IPS DF 6.9 (cell line): ENCODE results near the gene MINDY1.

Source experiments
- DNase-seq: peaks from one replicate; pipeline ENCODE4 v3.0.0-alpha.2; 2013; ENCODE audit warnings: low read depth, low spot score
- H3K27ac ChIP-seq: one replicate; pipeline ENCODE4 v1.5.1; 2013; ENCODE audit warnings: low read length, control low read depth
- H3K27me3 ChIP-seq: 2 replicates; pipeline ENCODE4 v1.6.1; 2013; ENCODE audit warnings: mild to moderate bottlenecking, low read length; ENCODE audit not compliant: control insufficient read depth, insufficient read depth
- H3K36me3 ChIP-seq: 2 replicates; pipeline ENCODE4 v1.6.1; 2013; ENCODE audit warnings: low read length; ENCODE audit not compliant: control insufficient read depth, insufficient read depth
- H3K4me1 ChIP-seq: 2 replicates; pipeline ENCODE4 v1.6.1; 2013; ENCODE audit warnings: low read length; ENCODE audit not compliant: control insufficient read depth, insufficient read depth
- H3K4me3 ChIP-seq: 2 replicates; pipeline ENCODE4 v1.5.1; 2013; ENCODE audit warnings: mild to moderate bottlenecking, low read length
- H3K9me3 ChIP-seq: 2 replicates; pipeline ENCODE4 v1.6.1; 2013; ENCODE audit warnings: low read length, inconsistent platforms; ENCODE audit not compliant: control insufficient read depth, insufficient read depth
- WGBS: extraction: QIAGEN DNeasy Blood & Tissue Kit; methylation state at CpG from one replicate; pipeline ENCODE4 v1.1.7; 2013; ENCODE audit warnings: mixed read lengths, missing lambda C conversion rate; ENCODE audit not compliant: insufficient read length, insufficient coverage; 5-methylcytosine and 5-hydroxymethylcytosine counted together

MINDY1 gene

DNA sequence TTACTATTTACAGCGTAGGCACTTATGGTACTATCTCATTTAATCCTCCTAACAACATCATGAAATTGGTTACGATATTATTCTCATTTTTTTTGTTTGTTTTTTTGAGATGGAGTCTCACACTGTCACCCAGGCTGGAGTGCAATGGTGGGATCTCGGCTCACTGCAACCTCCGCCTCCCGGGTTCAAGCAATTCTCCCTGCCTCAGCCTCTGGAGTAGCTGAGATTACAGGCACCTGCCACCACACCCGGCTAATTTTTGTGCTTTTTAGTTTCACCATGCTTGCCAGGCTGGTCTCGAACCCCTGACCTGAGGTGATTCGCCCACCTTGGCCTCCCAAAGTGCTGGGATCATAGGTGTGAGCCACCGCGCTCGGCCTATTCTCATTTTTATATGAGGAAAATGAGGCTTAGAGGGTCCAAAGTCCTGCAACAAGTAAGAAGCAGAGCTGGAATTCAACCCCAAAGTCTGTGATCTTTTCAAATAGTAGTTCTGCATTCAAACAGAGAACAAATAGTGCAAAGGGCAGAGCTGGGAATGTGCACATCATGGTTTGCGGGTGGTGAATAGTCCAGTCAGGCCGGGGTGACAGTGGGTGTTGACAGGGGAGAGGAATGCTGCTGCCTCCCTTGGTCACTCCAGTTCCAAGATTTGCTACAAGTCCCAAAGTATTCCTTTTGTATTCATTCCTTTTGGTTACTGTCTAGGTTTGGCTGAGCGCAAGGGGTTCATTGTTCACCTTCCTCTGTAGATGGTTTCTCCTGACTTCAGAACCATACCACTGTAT lies 6.2 kb upstream of the MINDY1 start:
- no peak for DNase-seq
- Histone ChIP-seq H3K36me3 (no peaks in the 10 kb centered on the region), H3K27ac (no peak overlapping the region), H3K4me1 (no peaks in the 10 kb centered on the region), H3K4me3 (no peak overlapping the region), H3K27me3 (no peaks in the 10 kb centered on the region), H3K9me3 (no peaks in the 10 kb centered on the region)
- no CpG with 5 or more reads among the region's 14 CpGs for WGBS

DNA sequence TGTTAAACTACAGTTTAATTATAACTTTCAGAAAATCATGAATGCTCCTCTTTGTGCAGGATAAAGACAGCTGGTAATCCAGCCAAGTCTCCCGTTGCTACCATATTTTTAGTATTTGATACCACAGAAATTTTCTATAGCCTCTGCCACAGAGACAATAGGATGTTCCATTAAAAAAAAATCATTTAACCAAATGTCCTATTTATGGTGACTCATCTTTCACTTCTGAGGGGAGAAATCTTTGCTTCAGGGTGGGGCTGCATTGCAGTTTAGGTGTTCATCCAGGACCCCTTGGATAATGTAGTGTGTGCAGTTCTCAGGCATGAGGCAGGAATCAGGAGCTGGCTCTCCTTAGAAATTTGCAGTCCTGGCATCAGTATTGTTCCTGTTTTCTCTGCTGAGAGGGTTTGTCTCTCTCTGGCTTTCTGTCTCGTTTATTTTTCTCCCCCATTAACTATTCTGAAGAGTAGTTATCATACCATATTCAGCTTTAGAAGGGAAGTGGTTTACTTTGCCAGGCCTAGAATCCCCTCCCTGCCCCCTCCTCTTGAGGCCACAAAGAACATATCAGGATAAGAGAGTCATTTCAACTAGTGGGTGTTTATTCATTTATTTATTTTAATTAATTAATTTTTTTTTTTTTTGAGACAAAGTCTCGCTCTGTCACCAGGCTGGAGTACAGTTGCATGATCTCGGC lies 4.6 kb upstream of the MINDY1 start:
- Histone ChIP-seq H3K9me3 (no peaks in the 10 kb centered on the region), H3K27me3 (no peaks in the 10 kb centered on the region), H3K27ac (no peak overlapping the region), H3K4me1 (no peaks in the 10 kb centered on the region), H3K36me3 (no peaks in the 10 kb centered on the region), H3K4me3 (no peak overlapping the region)
- DNase-seq: no peak
- no CpG with 5 or more reads among the region's 4 CpGs for WGBS

DNA sequence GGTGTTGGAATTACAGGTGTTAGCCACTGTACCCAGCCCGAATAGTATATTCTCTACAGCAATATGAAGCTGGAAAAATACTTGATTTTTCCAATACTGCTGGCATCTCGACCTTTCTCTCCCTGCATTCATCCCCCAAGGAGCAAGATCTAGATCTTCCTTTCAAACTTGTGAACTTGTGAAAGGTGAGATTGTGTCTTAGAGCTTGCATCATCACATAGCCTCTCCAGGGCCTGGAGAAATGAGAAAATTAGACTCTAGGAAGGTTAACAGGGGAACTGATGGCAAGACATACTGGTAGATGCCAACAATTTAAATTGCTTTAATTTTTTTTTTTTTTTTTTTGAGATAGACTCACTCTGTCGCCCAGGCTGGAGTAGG lies 3.6 kb upstream of the MINDY1 start:
- WGBS: no CpG with 5 or more reads among the region's 3 CpGs
- H3K9me3 ChIP-seq: no peaks in the 10 kb centered on the region
- no peak for DNase-seq
- no peaks in the 10 kb centered on the region for H3K27me3 ChIP-seq
- H3K36me3 ChIP-seq: no peaks in the 10 kb centered on the region
- no peak overlapping the region for H3K27ac ChIP-seq
- H3K4me1 ChIP-seq: peaks cover 2% of the 10 kb centered on the region; the same call in 1 of the 2 replicates
- H3K4me3 ChIP-seq: no peak overlapping the region

DNA sequence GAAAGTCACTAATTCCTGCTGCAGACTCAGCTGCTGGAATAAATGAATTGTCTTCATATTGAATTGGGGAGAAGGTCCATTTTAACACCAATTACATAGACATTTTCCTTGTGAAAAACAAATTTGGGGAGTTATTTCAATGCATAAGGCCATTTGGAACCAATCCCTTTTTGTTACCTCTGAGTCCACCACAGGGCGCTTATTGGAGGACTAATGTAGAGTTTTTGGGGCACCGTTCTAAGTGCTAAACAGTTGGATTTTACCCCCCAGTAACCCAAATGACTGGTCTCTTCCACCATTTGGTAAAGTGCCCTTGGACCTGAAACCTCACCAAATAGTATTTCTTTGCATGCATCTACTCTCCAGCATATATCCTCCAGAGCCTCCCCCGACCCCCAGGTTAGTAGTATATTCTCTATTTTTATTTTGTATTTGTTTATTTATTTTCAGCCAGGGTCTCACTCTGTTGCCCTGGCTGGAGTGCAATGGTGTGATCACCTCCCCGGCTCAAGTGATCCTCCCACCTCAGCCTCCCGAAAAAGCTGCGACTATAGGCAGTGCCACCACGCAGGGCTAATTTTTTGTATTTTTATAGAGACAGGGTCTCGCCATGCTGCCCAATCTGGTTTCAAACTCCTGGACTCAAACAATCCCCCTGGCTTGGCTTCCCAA lies 3.1 kb upstream of the MINDY1 start:
- no peak overlapping the region for H3K4me3 ChIP-seq
- H3K9me3 ChIP-seq: no peaks in the 10 kb centered on the region
- H3K27ac ChIP-seq: no peak overlapping the region
- WGBS: no CpG with 5 or more reads among the region's 8 CpGs
- no peaks in the 10 kb centered on the region for H3K27me3 ChIP-seq
- no peaks in the 10 kb centered on the region for H3K36me3 ChIP-seq
- peaks cover 2% of the 10 kb centered on the region; the same call in 1 of the 2 replicates for H3K4me1 ChIP-seq
- DNase-seq: no peak

DNA sequence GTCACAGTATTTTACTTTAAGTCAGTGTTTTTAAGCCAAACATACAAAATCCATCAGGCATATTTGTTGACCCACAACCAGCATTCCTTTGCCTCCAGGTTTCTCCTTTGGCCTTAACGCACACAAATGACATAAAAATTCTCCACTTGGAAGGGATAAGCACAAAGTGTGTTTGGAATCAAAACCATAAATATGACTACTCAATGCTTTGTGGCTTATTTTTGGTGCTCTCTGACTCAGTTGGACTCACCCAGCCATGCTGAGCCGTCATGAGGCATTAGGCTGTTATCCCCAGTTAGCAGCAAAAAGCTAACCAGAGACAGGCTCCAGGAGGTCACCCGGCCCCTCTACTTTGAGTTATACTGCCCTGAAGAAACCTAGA lies 2.5 kb upstream of the MINDY1 start:
- WGBS: no CpG with 5 or more reads among the region's 3 CpGs
- no peak for DNase-seq
- Histone ChIP-seq H3K4me3 (peak overlapping the region; percentile 53; the same call in 1 of the 2 replicates), H3K4me1 (peaks cover 2% of the 10 kb centered on the region; the same call in 1 of the 2 replicates), H3K9me3 (no peaks in the 10 kb centered on the region), H3K27ac (no peak overlapping the region), H3K27me3 (no peaks in the 10 kb centered on the region), H3K36me3 (no peaks in the 10 kb centered on the region)

DNA sequence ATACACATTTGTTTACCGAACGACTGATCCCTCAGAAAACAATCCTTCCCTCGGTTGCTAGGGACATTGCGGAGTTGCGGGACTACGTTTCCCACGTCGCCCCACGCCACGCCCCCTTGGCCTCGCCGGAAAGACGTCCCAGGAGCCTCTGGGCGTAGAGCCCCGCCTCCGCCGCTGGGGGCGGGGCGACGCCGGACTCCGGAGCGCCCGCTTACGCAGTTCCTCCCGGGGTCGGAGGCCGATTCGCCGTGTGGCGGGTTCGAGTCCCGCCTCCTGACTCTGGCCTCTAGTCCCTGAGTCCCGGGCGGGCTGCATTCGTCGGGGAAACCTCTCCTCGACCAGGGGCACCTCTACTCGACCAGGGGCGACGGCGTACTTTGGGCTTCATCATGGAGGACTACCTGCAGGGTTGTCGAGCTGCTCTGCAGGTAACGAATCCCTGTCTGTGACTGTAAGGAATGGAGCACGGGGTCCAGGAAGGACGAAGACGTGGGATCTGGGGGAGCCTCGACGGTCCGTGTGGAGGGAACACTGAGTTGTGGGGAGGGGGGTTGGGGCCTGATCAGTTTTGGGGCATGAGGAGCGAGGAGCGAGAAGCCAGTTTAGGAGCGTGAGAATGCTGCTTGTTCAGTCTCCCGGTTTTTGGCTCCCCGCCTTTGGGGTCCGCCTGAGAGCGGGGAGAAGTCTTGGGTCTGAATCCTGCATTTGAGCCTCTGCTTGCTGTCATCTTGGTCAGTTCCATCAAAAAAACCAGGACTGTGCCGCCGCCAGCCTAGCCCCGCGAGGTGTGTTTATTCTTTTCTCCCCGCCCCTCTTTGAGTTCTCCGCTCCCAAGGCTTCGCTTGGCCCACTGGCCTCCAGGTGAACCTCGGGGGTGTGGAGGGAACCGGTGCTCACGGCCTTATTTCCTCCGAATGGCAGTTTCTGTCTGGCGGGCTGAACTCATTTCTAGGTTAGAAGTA lies 1.8 kb upstream of the MINDY1 start, which contains the start of gene PRUNE1:
PRUNE1 (plus strand) TSS at position 206 of the 962 bp plus-strand sequence; CDS start at position 390, 184 bp downstream.
- no peaks in the 10 kb centered on the region for H3K36me3 ChIP-seq
- DNase-seq: peak; percentile 88
- H3K9me3 ChIP-seq: no peaks in the 10 kb centered on the region
- peak within 1 kb of the TSS; percentile 53 for H3K4me3 ChIP-seq
- no peak within 1 kb of the TSS for H3K27ac ChIP-seq
- WGBS: no CpG with 5 or more reads among the region's 69 CpGs
- H3K27me3 ChIP-seq: no peaks in the 10 kb centered on the region
- peaks cover 2% of the 10 kb centered on the region; the same call in 1 of the 2 replicates for H3K4me1 ChIP-seq

DNA sequence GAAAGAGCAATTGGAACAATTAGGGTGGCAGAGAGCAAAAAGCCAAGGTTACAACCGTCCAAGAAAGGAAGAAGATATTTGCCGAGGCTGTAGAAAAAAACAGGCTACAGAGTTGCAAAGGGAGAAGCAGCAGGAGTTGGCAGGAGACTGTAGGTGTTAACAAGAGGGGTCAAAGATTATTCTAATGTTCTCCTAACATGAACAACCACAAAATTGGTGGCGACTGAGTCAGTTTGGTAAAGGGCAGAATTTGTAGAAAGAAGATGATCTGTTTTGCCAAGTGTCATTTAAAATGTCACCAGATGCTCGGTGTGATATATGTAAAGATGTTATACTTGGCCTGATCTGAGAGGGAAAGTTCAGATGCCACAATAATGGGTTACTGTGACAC lies 1.1 kb upstream of the MINDY1 start:
- no CpG with 5 or more reads among the region's 4 CpGs for WGBS
- Histone ChIP-seq H3K4me3 (no peak overlapping the region), H3K36me3 (no peaks in the 10 kb centered on the region), H3K27me3 (no peaks in the 10 kb centered on the region), H3K9me3 (no peaks in the 10 kb centered on the region), H3K27ac (no peak overlapping the region), H3K4me1 (peaks cover 2% of the 10 kb centered on the region; the same call in 1 of the 2 replicates)
- DNase-seq: no peak

DNA sequence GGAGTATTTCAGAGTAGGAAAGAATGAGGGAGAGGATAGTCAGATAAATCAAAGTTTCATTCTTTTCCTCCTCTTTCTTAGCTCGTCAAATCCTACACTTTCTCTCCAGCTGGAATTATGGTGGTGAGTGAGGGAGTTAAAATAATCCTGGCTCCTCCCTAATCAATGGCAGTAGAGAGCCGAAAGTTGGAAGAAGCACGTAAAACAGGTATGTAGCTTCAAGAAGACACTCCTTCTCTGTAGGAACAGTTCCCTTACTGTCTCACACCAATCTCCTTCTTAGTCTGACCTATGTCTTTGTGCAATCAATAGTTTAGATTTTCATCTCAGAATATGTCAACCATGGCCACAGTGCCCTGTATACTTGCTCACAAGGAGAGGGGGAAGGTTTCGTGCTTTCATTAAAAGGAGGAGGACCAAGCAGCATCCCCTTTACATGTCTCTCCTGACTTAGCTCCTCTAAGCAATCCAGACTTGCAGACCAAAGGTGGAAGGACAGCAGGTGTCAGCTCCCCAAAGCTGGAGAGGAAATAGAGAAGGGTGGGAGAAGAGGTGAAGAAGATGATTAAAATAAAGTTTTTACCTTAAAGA lies 878 bp downstream of the MINDY1 start:
- Histone ChIP-seq H3K4me1 (peaks cover 2% of the 10 kb centered on the region; the same call in 1 of the 2 replicates), H3K9me3 (no peaks in the 10 kb centered on the region), H3K27ac (no peak overlapping the region), H3K36me3 (no peaks in the 10 kb centered on the region), H3K27me3 (no peaks in the 10 kb centered on the region), H3K4me3 (no peak overlapping the region; the same call in 1 of the 2 replicates)
- DNase-seq: no peak
- no CpG with 5 or more reads among the region's 4 CpGs for WGBS

DNA sequence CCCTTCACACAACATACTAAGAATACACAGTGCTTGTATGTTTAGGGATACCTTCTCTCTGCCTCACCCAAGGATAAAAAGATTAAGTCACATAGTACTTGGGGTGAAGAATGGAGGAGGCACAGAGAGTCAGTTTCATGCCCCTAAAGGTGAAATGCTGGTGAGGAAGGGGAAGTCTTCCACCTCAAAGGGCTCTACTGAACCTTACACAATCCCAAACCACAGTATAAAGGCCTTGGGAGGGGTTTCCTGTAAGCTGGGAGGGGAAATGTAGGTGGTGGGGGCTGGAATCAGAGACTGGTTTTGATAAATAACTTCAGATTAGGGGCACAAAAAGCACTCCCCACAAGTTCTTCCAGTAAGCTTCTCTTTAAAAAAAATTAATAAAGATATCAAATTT lies 3.5 kb downstream of the MINDY1 start:
- Histone ChIP-seq H3K27me3 (no peaks in the 10 kb centered on the region), H3K4me1 (peaks cover 2% of the 10 kb centered on the region; the same call in 1 of the 2 replicates), H3K36me3 (no peaks in the 10 kb centered on the region)

More for the DNA sequence above, 3.5 kb downstream of the MINDY1 start:
- H3K9me3 ChIP-seq: no peaks in the 10 kb centered on the region
- no peak overlapping the region for H3K27ac ChIP-seq
- no peak for DNase-seq
- H3K4me3 ChIP-seq: no peak overlapping the region
